ENCODE results near the gene HID1.

HID1 gene

GRCh38 chr17:74964988-74965622, 7.5 kb downstream of the HID1 start:
- no peak for DNase-seq (ENCODE audit: low spot score)

- DNase-seq (ENCODE audit: low spot score), result no peak
Observed at GRCh38 chr17:74964246-74964761, 8.3 kb downstream of the HID1 start.

- no peak for DNase-seq (ENCODE audit: low spot score)
Observed at GRCh38 chr17:74963656-74964055, 8.9 kb downstream of the HID1 start.

- no peak for DNase-seq (ENCODE audit: low spot score)
Observed at GRCh38 chr17:74962622-74963394, 9.8 kb downstream of the HID1 start.

GRCh38 chr17:74961657-74962350, 10.8 kb downstream of the HID1 start:
- DNase-seq (ENCODE audit: low spot score), result peak; percentile 85

- DNase-seq (ENCODE audit: low spot score), result peak; percentile 62
Observed at GRCh38 chr17:74960570-74961342, 11.8 kb downstream of the HID1 start.

GRCh38 chr17:74959826-74960515, 12.6 kb downstream of the HID1 start:
- DNase-seq (ENCODE audit: low spot score), result peak; percentile 21

- peak; percentile 53 for DNase-seq (ENCODE audit: low spot score)
Observed at GRCh38 chr17:74957935-74958740, 14.4 kb downstream of the HID1 start.

GRCh38 chr17:74956093-74956492, 16.5 kb downstream of the HID1 start:
- DNase-seq (ENCODE audit: low spot score), result no peak

- no peak for DNase-seq (ENCODE audit: low spot score)
Observed at GRCh38 chr17:74954665-74955421, 17.7 kb downstream of the HID1 start.

GRCh38 chr17:74954115-74954514, 18.4 kb downstream of the HID1 start:
- DNase-seq (ENCODE audit: low spot score), result no peak

- DNase-seq (ENCODE audit: low spot score), result no peak
Observed at GRCh38 chr17:74953134-74953687, 19.3 kb downstream of the HID1 start.

- DNase-seq (ENCODE audit: low spot score), result no peak
Observed at GRCh38 chr17:74952431-74953133, 20.0 kb downstream of the HID1 start.

GRCh38 chr17:74951680-74952421, 20.7 kb downstream of the HID1 start:
- no peak for DNase-seq (ENCODE audit: low spot score)

- DNase-seq (ENCODE audit: low spot score), result no peak
Observed at GRCh38 chr17:74951065-74951464, 21.5 kb downstream of the HID1 start.

- DNase-seq (ENCODE audit: low spot score), result no peak
Observed at GRCh38 chr17:74950207-74950606, 22.4 kb downstream of the HID1 start.

GRCh38 chr17:74949455-74950115, 23.0 kb downstream of the HID1 start:
- DNase-seq (ENCODE audit: low spot score), result no peak

Measured in kidney tubule cell (primary cell).